NCI-H774 (cell line): ENCODE measurements around the gene JPT1.
"Not testable (repeated sequence)": the region's sequence is repeated elsewhere in the genome, so short reads cannot be mapped to it uniquely, and the experiment has no call there.

Source experiments
- DNase-seq: peaks from one replicate; lab custom pipeline; 2025; lab: John Stamatoyannopoulos, UW

JPT1 gene

GRCh38 chr17:75155191-75155601 is 884 bp upstream of the JPT1 start:
- DNase-seq: no peak

- DNase-seq: no peak
Measured at GRCh38 chr17:75153780-75154194, 525 bp downstream of the JPT1 start.

GRCh38 chr17:75152922-75153779 is 1.2 kb downstream of the JPT1 start:
- peak; percentile 39 for DNase-seq

- no peak for DNase-seq
Measured at GRCh38 chr17:75152523-75152921, 1.8 kb downstream of the JPT1 start.

GRCh38 chr17:75151930-75152329 is 2.4 kb downstream of the JPT1 start:
- DNase-seq: no peak

- DNase-seq: no peak
Measured at GRCh38 chr17:75147878-75148546, 6.3 kb downstream of the JPT1 start.

GRCh38 chr17:75146592-75146991 is 7.7 kb downstream of the JPT1 start:
- DNase-seq: no peak

GRCh38 chr17:75144816-75145512 is 9.3 kb downstream of the JPT1 start:
- no peak for DNase-seq

- no peak for DNase-seq
Measured at GRCh38 chr17:75142236-75142971, 11.9 kb downstream of the JPT1 start.

GRCh38 chr17:75138519-75138918 is 15.8 kb downstream of the JPT1 start:
- no peak for DNase-seq

- DNase-seq: not testable (repeated sequence)
Measured at GRCh38 chr17:75137762-75138161, 16.6 kb downstream of the JPT1 start.

- DNase-seq: no peak
Measured at GRCh38 chr17:75135946-75136345, 18.4 kb downstream of the JPT1 start.

- DNase-seq: no peak
Measured at GRCh38 chr17:75135452-75135851, 18.9 kb downstream of the JPT1 start.

GRCh38 chr17:75133607-75134347 is 20.5 kb downstream of the JPT1 start:
- DNase-seq: not testable (repeated sequence)

GRCh38 chr17:75133001-75133400 is 21.3 kb downstream of the JPT1 start:
- no peak for DNase-seq

- not testable (repeated sequence) for DNase-seq
Measured at GRCh38 chr17:75132018-75133000, 22.0 kb downstream of the JPT1 start.

- peak; percentile 91 for DNase-seq
Measured at GRCh38 chr17:75131278-75132017, 22.9 kb downstream of the JPT1 start, which contains the start of gene NT5C. Gene NT5C (minus strand): TSS chr17:75131742. CDS start chr17:75131707, 35 bp downstream.

GRCh38 chr17:75130632-75131277 is 23.6 kb downstream of the JPT1 start:
- DNase-seq: no peak
